ENCODE results near the gene ZNF408.
"Not testable (repeated sequence)": the region's sequence is repeated elsewhere in the genome, so short reads cannot be mapped to it uniquely, and the experiment has no call there.

The ZNF408 gene

GRCh38 chr11:46698597-46698996 is 2.2 kb upstream of the ZNF408 start:
- no peak for DNase-seq

GRCh38 chr11:46701078-46701654 is 335 bp downstream of the ZNF408 start:
- DNase-seq, result no peak

- no peak for DNase-seq
Measured at GRCh38 chr11:46705070-46705688, 4.3 kb downstream of the ZNF408 start.

- no peak for DNase-seq
Measured at GRCh38 chr11:46706886-46707285, 6.1 kb downstream of the ZNF408 start.

GRCh38 chr11:46709351-46709750 is 8.5 kb downstream of the ZNF408 start:
- not testable (repeated sequence) for DNase-seq

GRCh38 chr11:46710821-46711269 is 10.0 kb downstream of the ZNF408 start:
- DNase-seq, result no peak

- DNase-seq, result no peak
Measured at GRCh38 chr11:46711303-46711702, 10.5 kb downstream of the ZNF408 start.

GRCh38 chr11:46712874-46713576 is 12.2 kb downstream of the ZNF408 start:
- no peak for DNase-seq

- not testable (repeated sequence) for DNase-seq
Measured at GRCh38 chr11:46717825-46718154, 17.0 kb downstream of the ZNF408 start.

- no peak for DNase-seq
Measured at GRCh38 chr11:46718155-46719019, 17.6 kb downstream of the ZNF408 start.

- DNase-seq, result no peak
Measured at GRCh38 chr11:46719048-46719542, 18.3 kb downstream of the ZNF408 start, which contains the start of gene F2. F2 (plus strand) TSS chr11:46719213; CDS start chr11:46719236, 23 bp downstream.

- DNase-seq, result no peak
Measured at GRCh38 chr11:46719543-46720218, 18.9 kb downstream of the ZNF408 start.

- DNase-seq, result no peak
Measured at GRCh38 chr11:46721286-46721685, 20.5 kb downstream of the ZNF408 start.

- DNase-seq, result no peak
Measured at GRCh38 chr11:46722566-46723358, 21.9 kb downstream of the ZNF408 start.

- DNase-seq, result no peak
Measured at GRCh38 chr11:46723359-46723680, 22.5 kb downstream of the ZNF408 start.

- no peak for DNase-seq
Measured at GRCh38 chr11:46724088-46724487, 23.3 kb downstream of the ZNF408 start.

GRCh38 chr11:46725338-46726205 is 24.7 kb downstream of the ZNF408 start:
- no peak for DNase-seq

GRCh38 chr11:46726206-46726862 is 25.5 kb downstream of the ZNF408 start:
- no peak for DNase-seq

GRCh38 chr11:46727952-46728658 is 27.3 kb downstream of the ZNF408 start:
- DNase-seq, result no peak

All from activated gamma-delta T cell (primary cell).